H9 (cell line): ENCODE data around the gene CD72. TPM values are rescaled to one million over a fixed set of nuclear protein-coding genes. Genes with fewer than 3 reads are reported as not detected.

Source experiments
- DNase-seq: peaks from one replicate; pipeline ENCODE4 v3.0.0-alpha.2; 2017
- H2AFZ ChIP-seq: one replicate; pipeline ENCODE4 v1.6.1; 2013; ENCODE audit warnings: mild to moderate bottlenecking, low read length, control low read depth, moderate library complexity
- H2AK5ac ChIP-seq: 2 replicates; pipeline ENCODE4 v1.6.1; 2013; ENCODE audit warnings: low read length, control low read depth, mixed read lengths; ENCODE audit not compliant: insufficient read length
- H2BK120ac ChIP-seq: one replicate; pipeline ENCODE4 v1.6.1; 2013; ENCODE audit warnings: low read depth, mild to moderate bottlenecking, low read length, control low read depth, inconsistent platforms; ENCODE audit not compliant: poor library complexity, severe bottlenecking
- H2BK12ac ChIP-seq: 2 replicates; pipeline ENCODE4 v1.6.1; 2013; ENCODE audit warnings: low read length, control low read depth, mixed read lengths, low read depth; ENCODE audit not compliant: insufficient read length
- H2BK15ac ChIP-seq: 2 replicates; pipeline ENCODE4 v1.6.1; 2013; ENCODE audit warnings: low read depth, low read length, control low read depth
- H2BK20ac ChIP-seq: one replicate; pipeline ENCODE4 v1.6.1; 2013; ENCODE audit warnings: low read depth, mild to moderate bottlenecking, low read length, control low read depth, inconsistent platforms; ENCODE audit not compliant: poor library complexity, severe bottlenecking
- H2BK5ac ChIP-seq: 2 replicates; pipeline ENCODE4 v1.6.1; 2013; ENCODE audit warnings: low read length, control low read depth, mixed read lengths; ENCODE audit not compliant: insufficient read length
- H3K14ac ChIP-seq: 2 replicates; pipeline ENCODE4 v1.6.1; 2013; ENCODE audit warnings: low read length, control low read depth; ENCODE audit not compliant: insufficient read depth
- H3K18ac ChIP-seq: 2 replicates; pipeline ENCODE4 v1.6.1; 2013; ENCODE audit warnings: low read depth, mild to moderate bottlenecking, mixed read lengths, low read length, control low read depth; ENCODE audit not compliant: insufficient read length
- H3K23ac ChIP-seq: 2 replicates; pipeline ENCODE4 v1.6.1; 2013; ENCODE audit warnings: low read length, control low read depth, mixed read lengths, low read depth; ENCODE audit not compliant: insufficient read length
- H3K23me2 ChIP-seq: 2 replicates; pipeline ENCODE4 v1.6.1; 2013; ENCODE audit warnings: low read depth, mild to moderate bottlenecking, mixed read lengths, low read length, control low read depth; ENCODE audit not compliant: insufficient read length, poor library complexity, severe bottlenecking
- H3K27ac ChIP-seq: 2 replicates; pipeline ENCODE4 v1.5.1; 2013; ENCODE audit warnings: low read length, control low read depth, mixed read lengths, low read depth; ENCODE audit not compliant: insufficient read length
- H3K27me3 ChIP-seq: 2 replicates; pipeline ENCODE4 v1.6.1; 2013; ENCODE audit warnings: low read length, control low read depth, inconsistent platforms; ENCODE audit not compliant: insufficient read depth
- H3K4ac ChIP-seq: 2 replicates; pipeline ENCODE4 v1.6.1; 2013; ENCODE audit warnings: low read depth, mild to moderate bottlenecking, control low read depth, inconsistent platforms, low read length, moderate library complexity
- H3K4me1 ChIP-seq: 2 replicates; pipeline ENCODE4 v1.6.1; 2013; ENCODE audit warnings: low read length, control low read depth, inconsistent platforms; ENCODE audit not compliant: insufficient read depth
- H3K4me2 ChIP-seq: 2 replicates; pipeline ENCODE4 v1.6.1; 2013; ENCODE audit warnings: low read length, control low read depth, mixed read lengths; ENCODE audit not compliant: insufficient read length, insufficient read depth
- H3K56ac ChIP-seq: 2 replicates; pipeline ENCODE4 v1.6.1; 2013; ENCODE audit warnings: low read depth, mild to moderate bottlenecking, mixed read lengths, low read length, control low read depth; ENCODE audit not compliant: insufficient read length
- H3K79me1 ChIP-seq: 2 replicates; pipeline ENCODE4 v1.6.1; 2013; ENCODE audit warnings: low read depth, mild to moderate bottlenecking, moderate library complexity, low read length, control low read depth, inconsistent platforms; ENCODE audit not compliant: insufficient read depth, poor library complexity, severe bottlenecking
- H3K79me2 ChIP-seq: 2 replicates; pipeline ENCODE4 v1.6.1; 2013; ENCODE audit warnings: low read length, control low read depth, inconsistent platforms; ENCODE audit not compliant: insufficient read depth
- H3K9ac ChIP-seq: 2 replicates; pipeline ENCODE4 v1.6.1; 2013; ENCODE audit warnings: low read length, control low read depth, mixed read lengths; ENCODE audit not compliant: insufficient read length; ENCODE audit errors: extremely low read depth
- H3K9me3 ChIP-seq: one replicate; pipeline ENCODE4 v1.6.1; 2013; ENCODE audit warnings: low read depth, low read length, inconsistent platforms; ENCODE audit not compliant: control insufficient read depth
- H3T11ph ChIP-seq: one replicate; pipeline ENCODE4 v1.6.1; 2013; ENCODE audit warnings: mild to moderate bottlenecking, low read length, control low read depth, inconsistent platforms
- H4K20me1 ChIP-seq: one replicate; pipeline ENCODE4 v1.6.1; 2013; ENCODE audit not compliant: control insufficient read depth, insufficient read length, insufficient read depth
- H4K5ac ChIP-seq: 2 replicates; pipeline ENCODE4 v1.6.1; 2013; ENCODE audit warnings: low read depth, mild to moderate bottlenecking, mixed read lengths, low read length, control low read depth; ENCODE audit not compliant: insufficient read length
- H4K8ac ChIP-seq: replicated peaks from 2 replicates; pipeline ENCODE4 v1.6.1; 2013; ENCODE audit warnings: low read length, control low read depth, mixed read lengths, low read depth; ENCODE audit not compliant: insufficient read length
- H4K91ac ChIP-seq: 2 replicates; pipeline ENCODE4 v1.6.1; 2013; ENCODE audit warnings: low read depth, mild to moderate bottlenecking, moderate library complexity, mixed read lengths, low read length, control low read depth; ENCODE audit not compliant: insufficient read length
- H3K27ac Mint-ChIP-seq, 3 experiments: 2 replicates in 2 of 3; 3 replicates in 1 of 3; pipeline ENCODE4 v1.8.0; 2020 to 2021; ENCODE audit warnings: mixed read lengths in 3 of 3, mild to moderate bottlenecking in 1 of 3, moderate library complexity in 1 of 3
- H3K27me3 Mint-ChIP-seq: 2 replicates; pipeline ENCODE4 v1.8.0; 2021; ENCODE audit warnings: low read depth, mild to moderate bottlenecking, moderate library complexity, mixed read lengths
- H3K36me3 Mint-ChIP-seq, 3 experiments: 2 replicates in 2 of 3; 3 replicates in 1 of 3; pipeline ENCODE4 v1.8.0; 2020 to 2021; ENCODE audit warnings: low read depth in 3 of 3, mixed read lengths in 3 of 3; ENCODE audit not compliant: insufficient read depth in 1 of 3
- H3K4me1 Mint-ChIP-seq, 2 experiments: 2 replicates each; pipeline ENCODE4 v1.8.0; 2020; ENCODE audit warnings: mixed read lengths in 2 of 2
- H3K4me3 Mint-ChIP-seq, 2 experiments: 2 replicates in 1 of 2; 3 replicates in 1 of 2; pipeline ENCODE4 v1.8.0; 2020 to 2021; ENCODE audit warnings: mild to moderate bottlenecking in 2 of 2, mixed read lengths in 2 of 2, moderate library complexity in 1 of 2
- H3K9me3 Mint-ChIP-seq, 2 experiments: 2 replicates in 1 of 2; 3 replicates in 1 of 2; pipeline ENCODE4 v1.8.0; 2020; ENCODE audit warnings: mild to moderate bottlenecking in 2 of 2, mixed read lengths in 2 of 2, moderate library complexity in 1 of 2
- CTCF ChIP-seq: fragments of 200-600 bp; sonication (generic); conservative IDR thresholded peaks from 3 replicates; pipeline ENCODE4 v1.8.0; 2021; ENCODE audit warnings: antibody characterized with exemption, mild to moderate bottlenecking
- WGBS: extraction: QIAGEN DNeasy Blood & Tissue Kit; methylation state at CpG from one replicate; pipeline ENCODE4 v1.1.7; 2013; ENCODE audit warnings: missing lambda C conversion rate, low lambda C conversion rate, mixed read lengths; ENCODE audit not compliant: insufficient read length; ENCODE audit errors: extremely low coverage; 5-methylcytosine and 5-hydroxymethylcytosine counted together
- total RNA-seq: library from RNA; stranded (reverse); gene quantifications from 2 replicates; pipeline ENCODE4 v1.2.1, GENCODE V29; 2021

CD72 gene
- total RNA-seq, 1 experiment from 2014 or later: 3.9 TPM

GRCh38 chr9:35658968-35659220 lies 40.7 kb upstream of the CD72 start:
- Histone ChIP-seq H4K20me1 (no peaks in the 10 kb centered on the region), H3K79me2 (no peaks in the 10 kb centered on the region), H2AK5ac (no peak overlapping the region), H2BK5ac (no peak overlapping the region), H3K9me3 (no peaks in the 10 kb centered on the region), H4K5ac (no peak overlapping the region), H3T11ph (no peak overlapping the region), H3K27ac (no peak overlapping the region), H3K56ac (no peak overlapping the region), H3K4me2 (peak overlapping the region; percentile 76), H2BK12ac (no peak overlapping the region), H3K14ac (no peak overlapping the region), H2BK20ac (no peak overlapping the region), H3K27me3 (no peaks in the 10 kb centered on the region), H2BK15ac (no peak overlapping the region), H3K23me2 (peaks cover 12% of the 10 kb centered on the region), H2AFZ (no peak overlapping the region), H3K4ac (no peak overlapping the region), H4K91ac (no peak overlapping the region), H3K23ac (no peak overlapping the region), H3K9ac (peak overlapping the region; percentile 48), H2BK120ac (no peak overlapping the region), H3K18ac (no peak overlapping the region), H3K4me1 (peaks cover 3% of the 10 kb centered on the region; the same call in 1 of the 2 replicates), H3K79me1 (no peaks in the 10 kb centered on the region), H4K8ac (no peak overlapping the region)
- H3K4me3 Mint-ChIP-seq: peak overlapping the region; percentile 83 to 85
- TF ChIP-seq CTCF: no peak
- peak overlapping the region in 1 of 3 experiments; percentile 74; a peak in 1 of 7 replicates for H3K27ac Mint-ChIP-seq
- H3K9me3 Mint-ChIP-seq: peaks cover 2 to 3% of the 10 kb centered on the region in 2 experiments; a peak in 3 of 5 replicates
- WGBS: no CpG with 5 or more reads among the region's 2 CpGs
- peaks cover 18% of the 10 kb centered on the region for H3K27me3 Mint-ChIP-seq
- DNase-seq: no peak
- H3K4me1 Mint-ChIP-seq: peaks cover 27 to 32% of the 10 kb centered on the region in 2 experiments
- H3K36me3 Mint-ChIP-seq: peaks cover 28 to 40% (median 37%) of the 10 kb centered on the region in 3 experiments
